Peyer's patch (tissue), 4 donors: Measurements from ENCODE around the gene IL31. TPM values are rescaled to one million over a fixed set of nuclear protein-coding genes. Genes with fewer than 3 reads are reported as not detected.

Experiments
- DNase-seq, 3 donors: peaks; one replicate each; pipeline ENCODE4 v3.0.0-alpha.2; 2017 to 2019
- H3K27ac ChIP-seq, 4 donors: fragments of 200-600 bp; sonication (generic); one replicate each; pipeline ENCODE4 v1.5.1; 2016 to 2019
- H3K27me3 ChIP-seq, 2 donors: fragments of 200-600 bp; sonication (generic); one replicate each; pipeline ENCODE4 v1.5.1; 2019
- H3K36me3 ChIP-seq, 3 donors: fragments of 200-600 bp; sonication (generic); one replicate each; pipeline ENCODE4 v1.5.1; 2016 to 2019
- H3K4me1 ChIP-seq, 4 donors: fragments of 200-600 bp; sonication (generic); one replicate each; pipeline ENCODE4 v1.5.1; 2016 to 2019
- H3K4me3 ChIP-seq, 4 donors: fragments of 200-600 bp; sonication (generic); 1 replicate in 3 of 4; 2 replicates in 1 of 4; pipeline ENCODE4 v1.5.1; 2016 to 2019; ENCODE audit warnings: mild to moderate bottlenecking in 1 of 4
- H3K9me3 ChIP-seq, 4 donors: fragments of 200-600 bp; sonication (generic); one replicate each; pipeline ENCODE4 v1.5.1; 2016 to 2019; ENCODE audit warnings: mild to moderate bottlenecking in 1 of 4
- CTCF ChIP-seq, 6 experiments: fragments of 450-650 bp in 4 of 6; fragments of 200-600 bp in 2 of 6; sonication (generic) in 1 of 6; IDR thresholded peaks; one replicate each; pipeline ENCODE4 v1.5.1; 2017 to 2019; ENCODE audit warnings: antibody characterized with exemption in 6 of 6, mild to moderate bottlenecking in 3 of 6, moderate library complexity in 1 of 6
- POLR2A ChIP-seq, 2 donors: fragments of 450-650 bp; IDR thresholded peaks; one replicate each; pipeline ENCODE4 v1.5.1; 2017; ENCODE audit warnings: antibody characterized with exemption in 2 of 2, mild to moderate bottlenecking in 2 of 2, moderate library complexity in 2 of 2
- total RNA-seq, 4 donors: library from RNA; depleted of rRNA; stranded (reverse); fragments of >200 nt; gene quantifications; one replicate each; pipeline ENCODE4 v1.1.0, GENCODE V29; 2016

Gene IL31
- total RNA-seq, 4 donors from 2014 or later = not detected

GRCh38 chr12:122142857-122143256 is 31.2 kb downstream of the IL31 start:
- Histone ChIP-seq H3K36me3 (peaks cover 0 to 61% (median 0%) of the 10 kb centered on the region in 3 donors), H3K4me3 (no peak overlapping the region)

GRCh38 chr12:122141911-122142725 is 31.9 kb downstream of the IL31 start:
- H3K27me3 ChIP-seq = no peaks in the 10 kb centered on the region
- H3K4me1 ChIP-seq = peaks cover 0 to 9% (median 0%) of the 10 kb centered on the region in 4 donors
- no peaks in the 10 kb centered on the region for H3K9me3 ChIP-seq
- TF ChIP-seq POLR2A (IDR thresholded peaks at IDR 0.05) (no peak), CTCF (IDR thresholded peaks at IDR 0.05) (no peak)
- no peak for DNase-seq
- no peak overlapping the region for H3K4me3 ChIP-seq
- H3K36me3 ChIP-seq = peaks cover 0 to 67% (median 0%) of the 10 kb centered on the region in 3 donors
- H3K27ac ChIP-seq = no peak overlapping the region

More at GRCh38 chr12:122142857-122143256, 31.2 kb downstream of the IL31 start:
- no peak for DNase-seq
- TF ChIP-seq POLR2A (IDR thresholded peaks at IDR 0.05) (no peak), CTCF (IDR thresholded peaks at IDR 0.05) (no peak)
- Histone ChIP-seq H3K27ac (no peak overlapping the region), H3K27me3 (no peaks in the 10 kb centered on the region), H3K9me3 (no peaks in the 10 kb centered on the region), H3K4me1 (peaks cover 0 to 9% (median 0%) of the 10 kb centered on the region in 4 donors)

GRCh38 chr12:122140467-122141257 is 33.4 kb downstream of the IL31 start:
- no peak for TF ChIP-seq POLR2A (IDR thresholded peaks at IDR 0.05)
- TF ChIP-seq CTCF (IDR thresholded peaks at IDR 0.05) = no peak
- Histone ChIP-seq H3K9me3 (no peaks in the 10 kb centered on the region), H3K27me3 (no peaks in the 10 kb centered on the region), H3K4me1 (peaks cover 0 to 9% (median 0%) of the 10 kb centered on the region in 4 donors), H3K36me3 (peaks cover 0 to 73% (median 0%) of the 10 kb centered on the region in 3 donors), H3K4me3 (no peak overlapping the region), H3K27ac (no peak overlapping the region)
- DNase-seq = no peak

- Histone ChIP-seq H3K27me3 (no peaks in the 10 kb centered on the region), H3K4me3 (no peak overlapping the region), H3K36me3 (peaks cover 0 to 80% (median 0%) of the 10 kb centered on the region in 3 donors), H3K27ac (peak overlapping the region in 1 of 4 donors; percentile 12), H3K9me3 (no peaks in the 10 kb centered on the region), H3K4me1 (peaks cover 0 to 9% (median 0%) of the 10 kb centered on the region in 4 donors)
- peak in 1 of 3 donors; percentile 84 for DNase-seq
- TF ChIP-seq POLR2A (IDR thresholded peaks at IDR 0.05) (no peak), CTCF (IDR thresholded peaks at IDR 0.05) (no peak)
These were observed 34.1 kb downstream of the IL31 start for GRCh38 chr12:122139941-122140340.

- DNase-seq = no peak
- Histone ChIP-seq H3K4me3 (no peak overlapping the region), H3K9me3 (no peaks in the 10 kb centered on the region), H3K27me3 (no peaks in the 10 kb centered on the region), H3K4me1 (peaks cover 0 to 9% (median 0%) of the 10 kb centered on the region in 4 donors), H3K27ac (peak overlapping the region in 1 of 4 donors; percentile 12), H3K36me3 (peaks cover 0 to 87% (median 0%) of the 10 kb centered on the region in 3 donors)
- no peak for TF ChIP-seq CTCF (IDR thresholded peaks at IDR 0.05)
- TF ChIP-seq POLR2A (IDR thresholded peaks at IDR 0.05) = no peak
These were observed 34.8 kb downstream of the IL31 start for GRCh38 chr12:122139266-122139665.
